ENCODE data around the gene ARID3A.

Gene ARID3A

GRCh38 chr19:999379-999719 is 73.5 kb downstream of the ARID3A start:
- no peak for TF ChIP-seq CTCF (IDR thresholded peaks at IDR 0.05)
- no peak overlapping the region for H3K4me3 ChIP-seq
- H3K27ac ChIP-seq, result no peak overlapping the region
- DNase-seq (ENCODE audit: low spot score), result no peak

DNA sequence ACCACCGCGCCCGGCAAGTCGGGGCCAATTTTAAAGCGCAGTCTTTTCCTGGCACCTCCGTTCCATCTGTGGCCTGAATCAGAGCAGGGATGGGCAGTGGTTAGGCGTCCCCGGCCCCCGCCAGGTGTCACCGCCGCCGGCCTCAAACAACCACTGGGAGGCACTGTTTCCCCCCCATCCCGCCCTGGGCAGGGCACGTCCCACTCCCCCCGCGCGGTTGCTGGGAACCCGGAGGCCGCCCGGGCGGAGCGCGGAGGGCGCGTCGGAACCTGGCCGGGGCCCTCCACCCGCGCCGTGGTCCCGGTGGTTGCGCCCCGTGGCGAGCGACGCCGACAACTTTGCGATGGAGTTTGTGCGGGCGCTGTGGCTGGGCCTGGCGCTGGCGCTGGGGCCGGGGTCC is 74.3 kb downstream of the ARID3A start, which contains the start of gene GRIN3B:
Gene GRIN3B (plus strand): TSS at position 325 of the 400 bp plus-strand sequence. CDS start 19 bp downstream, at position 344.
- no peak for DNase-seq (ENCODE audit: low spot score)
- H3K4me3 ChIP-seq, result peak within 1 kb of the TSS; percentile 65
- peak; percentile 14 for TF ChIP-seq CTCF (IDR thresholded peaks at IDR 0.05)

GRCh38 chr19:1000591-1001537 is 75.0 kb downstream of the ARID3A start:
- TF ChIP-seq CTCF (IDR thresholded peaks at IDR 0.05), result no peak

More for the DNA sequence above, 74.3 kb downstream of the ARID3A start, which contains the start of gene GRIN3B:
- no peak within 1 kb of the TSS for H3K27ac ChIP-seq

GRCh38 chr19:1001538-1002166 is 75.8 kb downstream of the ARID3A start:
- peak; percentile 99 for TF ChIP-seq CTCF (IDR thresholded peaks at IDR 0.05)
- DNase-seq (ENCODE audit: low spot score), result no peak
- Histone ChIP-seq H3K27ac (no peak overlapping the region), H3K4me3 (peak overlapping the region; percentile 42)

More at GRCh38 chr19:1000591-1001537, 75.0 kb downstream of the ARID3A start:
- Histone ChIP-seq H3K4me3 (peak overlapping the region; percentile 65), H3K27ac (no peak overlapping the region)
- DNase-seq (ENCODE audit: low spot score), result no peak

DNA sequence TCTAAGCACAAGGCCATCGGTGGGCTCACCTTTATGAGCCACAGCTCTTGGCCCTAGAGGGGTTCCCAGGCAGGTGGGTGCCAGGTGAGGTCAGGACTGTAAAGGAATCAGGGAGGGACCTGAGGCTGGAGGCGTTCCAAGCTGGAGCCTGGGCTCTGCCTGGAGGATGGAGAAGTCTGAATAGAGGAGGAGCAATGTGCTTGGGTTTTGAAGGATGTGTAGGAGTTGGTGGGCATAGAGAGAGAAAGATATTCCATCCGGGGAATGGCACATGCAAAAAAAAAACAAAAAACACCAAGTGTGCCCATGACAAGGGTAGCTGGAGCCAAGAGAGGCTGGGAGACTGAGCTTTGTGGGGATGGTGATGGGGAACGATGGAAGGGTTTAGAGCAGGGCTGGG is 76.8 kb downstream of the ARID3A start:
- DNase-seq (ENCODE audit: low spot score), result no peak
- no peak for TF ChIP-seq CTCF (IDR thresholded peaks at IDR 0.05)
- H3K27ac ChIP-seq, result no peak overlapping the region
- H3K4me3 ChIP-seq, result no peak overlapping the region

DNA sequence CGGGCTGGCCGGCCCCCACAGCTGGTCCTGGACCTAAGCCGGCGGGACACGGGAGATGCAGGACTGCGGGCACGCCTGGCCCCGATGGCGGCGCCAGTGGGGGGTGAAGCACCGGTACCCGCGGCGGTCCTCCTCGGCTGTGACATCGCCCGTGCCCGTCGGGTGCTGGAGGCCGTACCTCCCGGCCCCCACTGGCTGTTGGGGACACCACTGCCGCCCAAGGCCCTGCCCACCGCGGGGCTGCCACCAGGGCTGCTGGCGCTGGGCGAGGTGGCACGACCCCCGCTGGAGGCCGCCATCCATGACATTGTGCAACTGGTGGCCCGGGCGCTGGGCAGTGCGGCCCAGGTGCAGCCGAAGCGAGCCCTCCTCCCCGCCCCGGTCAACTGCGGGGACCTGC is 77.4 kb downstream of the ARID3A start:
- Histone ChIP-seq H3K27ac (no peak overlapping the region), H3K4me3 (no peak overlapping the region)
- DNase-seq (ENCODE audit: low spot score), result no peak
- TF ChIP-seq CTCF (IDR thresholded peaks at IDR 0.05), result no peak

Data from coronary artery (tissue), 2 donors.